GM19395 (cell line): ENCODE results near the gene TERT.
"Not testable (repeated sequence)": the region's sequence is repeated elsewhere in the genome, so short reads cannot be mapped to it uniquely, and the experiment has no call there.

Experiments used
- ATAC-seq: cut with Tn5 transposase; IDR thresholded peaks from one replicate; pipeline ENCODE4 v1.9.1; 2021; ENCODE audit warnings: mild to moderate bottlenecking, moderate library complexity; ENCODE audit not compliant: unreplicated experiment

The TERT gene

GRCh38 chr5:1243487-1244130, 51.3 kb downstream of the TERT start:
- no peak for ATAC-seq

- ATAC-seq, result no peak
Measured at GRCh38 chr5:1242733-1243486, 52.0 kb downstream of the TERT start.

- ATAC-seq, result no peak
Measured at GRCh38 chr5:1241509-1242080, 53.3 kb downstream of the TERT start.

GRCh38 chr5:1240496-1241260, 54.2 kb downstream of the TERT start:
- ATAC-seq, result no peak

GRCh38 chr5:1239505-1240251, 55.2 kb downstream of the TERT start:
- ATAC-seq, result no peak

GRCh38 chr5:1235838-1236237, 59.0 kb downstream of the TERT start:
- ATAC-seq, result no peak

- no peak for ATAC-seq
Measured at GRCh38 chr5:1235379-1235778, 59.5 kb downstream of the TERT start.

GRCh38 chr5:1232780-1233179, 62.1 kb downstream of the TERT start:
- no peak for ATAC-seq

- ATAC-seq, result no peak
Measured at GRCh38 chr5:1231354-1231905, 63.4 kb downstream of the TERT start.

- no peak for ATAC-seq
Measured at GRCh38 chr5:1230551-1230950, 64.3 kb downstream of the TERT start.

- ATAC-seq, result no peak
Measured at GRCh38 chr5:1229822-1230221, 65.0 kb downstream of the TERT start.

GRCh38 chr5:1229023-1229422, 65.8 kb downstream of the TERT start:
- not testable (repeated sequence) for ATAC-seq

GRCh38 chr5:1228120-1228519, 66.7 kb downstream of the TERT start:
- no peak for ATAC-seq

GRCh38 chr5:1227667-1228066, 67.2 kb downstream of the TERT start:
- no peak for ATAC-seq

GRCh38 chr5:1226839-1227581, 67.9 kb downstream of the TERT start:
- no peak for ATAC-seq

- ATAC-seq, result no peak
Measured at GRCh38 chr5:1226231-1226630, 68.6 kb downstream of the TERT start.

- no peak for ATAC-seq
Measured at GRCh38 chr5:1225081-1225480, 69.8 kb downstream of the TERT start, which contains the start of gene SLC6A18. SLC6A18 (plus strand) TSS chr5:1225381; CDS start chr5:1225478, 97 bp downstream.

- no peak for ATAC-seq
Measured at GRCh38 chr5:1224631-1225030, 70.2 kb downstream of the TERT start.

- no peak for ATAC-seq
Measured at GRCh38 chr5:1223278-1223670, 71.6 kb downstream of the TERT start.
